SK-N-SH treated with all-trans-retinoic acid at 6 μM for 48 hours (cell line): ENCODE measurements around the gene SMAD9.

Source experiments
- ISL1 ChIP-seq: fragments of 250-450 bp; sonication (Bioruptor Pico); IDR thresholded peaks from 2 replicates; pipeline ENCODE4 v2.1.2; 2022; ENCODE audit warnings: mild to moderate bottlenecking, moderate library complexity
- OSR1 ChIP-seq: fragments of 250-450 bp; sonication (Bioruptor Pico); IDR thresholded peaks from 2 replicates; pipeline ENCODE4 v1.8.0; 2022; ENCODE audit warnings: moderate library complexity, mild to moderate bottlenecking, inconsistent platforms
- ZNF70 ChIP-seq: fragments of 450-650 bp; formaldehyde crosslinking; IDR thresholded peaks from 2 replicates; pipeline ENCODE4 v1.5.0; 2020; ENCODE audit warnings: mild to moderate bottlenecking, moderate library complexity
- ZNF8 ChIP-seq: fragments of 450-650 bp; formaldehyde crosslinking; IDR thresholded peaks from 2 replicates; pipeline ENCODE4 v1.5.0; 2020; ENCODE audit warnings: mild to moderate bottlenecking, moderate library complexity

- TF ChIP-seq ISL1 (CRISPR knock-in tag) = no peak
- no peak for TF ChIP-seq ZNF70 (CRISPR knock-in tag)
- TF ChIP-seq ZNF8 (CRISPR knock-in tag) = no peak
- no peak for TF ChIP-seq OSR1 (CRISPR knock-in tag)
Measured at GRCh38 chr13:36905944-36906343, 14.1 kb downstream of the SMAD9 start.
